GM12892 (cell line): ENCODE measurements around the gene CFAP46.
"Not testable (repeated sequence)": the region's sequence is repeated elsewhere in the genome, so short reads cannot be mapped to it uniquely, and the experiment has no call there.

ENCODE experiments used
- DNase-seq: peaks from one replicate; pipeline ENCODE4 v3.0.0; 2011; ENCODE audit not compliant: insufficient read length
- FAIRE-seq: peaks from 2 replicates; lab custom pipeline; 2011; peaks lifted over from hg19 to GRCh38; lab: Jason Lieb, UNC
- POLR2A ChIP-seq: IDR thresholded peaks from 2 replicates; pipeline ENCODE4 v1.6.1; 2011; ENCODE audit warnings: low read depth, low read length, control low read depth
- POLR2AphosphoS5 ChIP-seq: IDR thresholded peaks from 2 replicates; pipeline ENCODE4 v1.6.1; 2011; ENCODE audit warnings: low read depth, low read length, control low read depth
- TAF1 ChIP-seq: IDR thresholded peaks from 2 replicates; pipeline ENCODE4 v1.6.1; 2011; ENCODE audit warnings: low read depth, mild to moderate bottlenecking, control low read depth, low read length, borderline replicate concordance

The CFAP46 gene

GRCh38 chr10:132845780-132846595 lies 96.4 kb downstream of the CFAP46 start:
- no peak for TF ChIP-seq TAF1
- TF ChIP-seq POLR2AphosphoS5, result no peak
- TF ChIP-seq POLR2A, result no peak
- no peak for DNase-seq
- no peak for FAIRE-seq

- no peak for TF ChIP-seq TAF1
- TF ChIP-seq POLR2A, result no peak
- no peak for TF ChIP-seq POLR2AphosphoS5
- FAIRE-seq, result no peak
- no peak for DNase-seq
Observed at GRCh38 chr10:132845041-132845551, 97.3 kb downstream of the CFAP46 start.

- FAIRE-seq (no peak), DNase-seq (no peak)
- TF ChIP-seq TAF1, result no peak
- TF ChIP-seq POLR2AphosphoS5, result no peak
Observed at GRCh38 chr10:132844069-132844809, 98.1 kb downstream of the CFAP46 start.

- not testable (repeated sequence) for DNase-seq, FAIRE-seq
Observed at GRCh38 chr10:132843276-132843675, 99.1 kb downstream of the CFAP46 start.

GRCh38 chr10:132842397-132842796 lies 100.0 kb downstream of the CFAP46 start:
- no peak for DNase-seq
- FAIRE-seq, result no peak
- TF ChIP-seq TAF1 (no peak), POLR2A (no peak), POLR2AphosphoS5 (no peak)

GRCh38 chr10:132841615-132841975 lies 100.8 kb downstream of the CFAP46 start:
- FAIRE-seq (no peak), DNase-seq (no peak)
- TF ChIP-seq POLR2AphosphoS5 (no peak), TAF1 (no peak), POLR2A (no peak)

GRCh38 chr10:132840698-132841614 lies 101.4 kb downstream of the CFAP46 start:
- DNase-seq, result no peak
- FAIRE-seq, result no peak
- TF ChIP-seq TAF1, result no peak
- no peak for TF ChIP-seq POLR2AphosphoS5
- TF ChIP-seq POLR2A, result no peak

GRCh38 chr10:132839061-132839460 lies 103.3 kb downstream of the CFAP46 start:
- TF ChIP-seq POLR2A, result no peak
- TF ChIP-seq POLR2AphosphoS5, result no peak
- TF ChIP-seq TAF1, result no peak
- no peak for FAIRE-seq
- no peak for DNase-seq

GRCh38 chr10:132838346-132838970 lies 103.9 kb downstream of the CFAP46 start:
- DNase-seq, result no peak
- no peak for TF ChIP-seq TAF1
- no peak for TF ChIP-seq POLR2A
- TF ChIP-seq POLR2AphosphoS5, result no peak
- no peak for FAIRE-seq

GRCh38 chr10:132837905-132838304 lies 104.5 kb downstream of the CFAP46 start:
- TF ChIP-seq POLR2AphosphoS5 (no peak), TAF1 (no peak), POLR2A (no peak)
- DNase-seq (no peak), FAIRE-seq (no peak)
